Kidney (tissue), 14 donors: ENCODE measurements around the gene BRD1. TPM values are rescaled to one million over a fixed set of nuclear protein-coding genes. Genes with fewer than 3 reads are reported as not detected.

Source experiments
- DNase-seq, 5 donors: peaks; one replicate each; pipeline ENCODE4 v3.0.0-alpha.2; 2013 to 2020
- FAIRE-seq: peaks from 2 replicates; lab custom pipeline; 2012; peaks lifted over from hg19 to GRCh38; lab: Jason Lieb, UNC
- H3K27ac ChIP-seq, 2 donors: one replicate each; pipeline ENCODE4 v1.7.0; 2013; ENCODE audit warnings: low read depth in 2 of 2, low read length in 2 of 2, inconsistent platforms in 1 of 2
- H3K27me3 ChIP-seq: one replicate; pipeline ENCODE4 v1.7.1; 2013; ENCODE audit warnings: low read length, inconsistent platforms; ENCODE audit not compliant: control insufficient read depth, insufficient read depth
- H3K36me3 ChIP-seq, 3 donors: one replicate each; pipeline versions ENCODE4 v1.7.0 to v1.7.1; 2013; ENCODE audit warnings: low read length in 3 of 3, control low read depth in 1 of 3, inconsistent platforms in 1 of 3; ENCODE audit not compliant: insufficient read depth in 3 of 3, control insufficient read depth in 2 of 3
- H3K4me1 ChIP-seq, 3 donors: one replicate each; pipeline versions ENCODE4 v1.7.0 to v1.7.1; 2013; ENCODE audit warnings: low read length in 3 of 3, inconsistent platforms in 1 of 3, low read depth in 1 of 3; ENCODE audit not compliant: control insufficient read depth in 2 of 3, insufficient read depth in 2 of 3
- H3K4me3 ChIP-seq, 3 donors: one replicate each; pipeline versions ENCODE4 v1.7.0 to v1.8.1; 2013; ENCODE audit warnings: low read length in 3 of 3, control low read depth in 1 of 3, inconsistent platforms in 1 of 3
- H3K9ac ChIP-seq, 3 donors: one replicate each; pipeline versions ENCODE4 v1.7.0 to v1.7.1; 2013; ENCODE audit warnings: low read length in 3 of 3, control low read depth in 1 of 3, inconsistent platforms in 1 of 3
- H3K9me3 ChIP-seq, 3 donors: one replicate each; pipeline versions ENCODE4 v1.7.0 to v1.7.1; 2013; ENCODE audit warnings: low read length in 3 of 3, control low read depth in 1 of 3, inconsistent platforms in 1 of 3; ENCODE audit not compliant: control insufficient read depth in 2 of 3, insufficient read depth in 1 of 3
- intact Hi-C: fragments of 100-400 bp; cut with DNase I; formaldehyde crosslinking; loops from one replicate; pipeline ENCODE4 v1.11.1; 2022
- polyA plus RNA-seq: library from polyadenylated mRNA; stranded (reverse); fragments of 350-450 nt; fragmentation: Illumina TruSeq; extraction: RNeasy Lipid Tissue Mini Kit (QIAGEN cat#74804); gene quantifications from one replicate; pipeline ENCODE4 v1.2.3, GENCODE V29; 2014; ENCODE audit warnings: low read depth, low replicate concordance; ENCODE audit not compliant: insufficient read depth
- total RNA-seq: library from RNA; stranded (reverse); fragmentation: NEBNext Ultra II Directional; extraction: Animal tissue kit (Norgen Biotek cat#: 25700); gene quantifications from one replicate; pipeline ENCODE4 v1.2.1, GENCODE V29; 2021
- TF ChIP-seq, protein P1 (sequence below): IDR thresholded peaks from 3 replicates; pipeline ENCODE4 v1.5.1; 2012; ENCODE audit warnings: mild to moderate bottlenecking, moderate library complexity, borderline replicate concordance; ENCODE audit not compliant: insufficient read depth; ENCODE audit errors: extremely low read depth
- donor health status: control.
- donor health status: control.
- donor health status: control.
- donor health status: control.
- donor health status: control.
- donor health status: DM: yes; HTN: yes; CAD: no.
- donor health status: Normal renal cell carcinoma (clear cell type).

BRD1 gene
- total and polyA plus RNA-seq, 2 donors from 2014 or later, result 8.1 to 40.5 TPM

GRCh38 chr22:49756676-49757075 is 71.0 kb downstream of the BRD1 start:
- Histone ChIP-seq H3K27me3 (no peaks in the 10 kb centered on the region), H3K9ac (no peak overlapping the region), H3K4me3 (no peak overlapping the region), H3K27ac (no peak overlapping the region), H3K9me3 (no peaks in the 10 kb centered on the region), H3K4me1 (peaks cover 0 to 3% (median 0%) of the 10 kb centered on the region in 3 donors), H3K36me3 (no peaks in the 10 kb centered on the region)
- TF ChIP-seq, protein P1, sequence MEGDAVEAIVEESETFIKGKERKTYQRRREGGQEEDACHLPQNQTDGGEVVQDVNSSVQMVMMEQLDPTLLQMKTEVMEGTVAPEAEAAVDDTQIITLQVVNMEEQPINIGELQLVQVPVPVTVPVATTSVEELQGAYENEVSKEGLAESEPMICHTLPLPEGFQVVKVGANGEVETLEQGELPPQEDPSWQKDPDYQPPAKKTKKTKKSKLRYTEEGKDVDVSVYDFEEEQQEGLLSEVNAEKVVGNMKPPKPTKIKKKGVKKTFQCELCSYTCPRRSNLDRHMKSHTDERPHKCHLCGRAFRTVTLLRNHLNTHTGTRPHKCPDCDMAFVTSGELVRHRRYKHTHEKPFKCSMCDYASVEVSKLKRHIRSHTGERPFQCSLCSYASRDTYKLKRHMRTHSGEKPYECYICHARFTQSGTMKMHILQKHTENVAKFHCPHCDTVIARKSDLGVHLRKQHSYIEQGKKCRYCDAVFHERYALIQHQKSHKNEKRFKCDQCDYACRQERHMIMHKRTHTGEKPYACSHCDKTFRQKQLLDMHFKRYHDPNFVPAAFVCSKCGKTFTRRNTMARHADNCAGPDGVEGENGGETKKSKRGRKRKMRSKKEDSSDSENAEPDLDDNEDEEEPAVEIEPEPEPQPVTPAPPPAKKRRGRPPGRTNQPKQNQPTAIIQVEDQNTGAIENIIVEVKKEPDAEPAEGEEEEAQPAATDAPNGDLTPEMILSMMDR, result no peak
- FAIRE-seq, result no peak
- intact Hi-C loops, result no loop called here
- DNase-seq, result peak in 2 of 5 donors; percentile 3 to 57

DNA sequence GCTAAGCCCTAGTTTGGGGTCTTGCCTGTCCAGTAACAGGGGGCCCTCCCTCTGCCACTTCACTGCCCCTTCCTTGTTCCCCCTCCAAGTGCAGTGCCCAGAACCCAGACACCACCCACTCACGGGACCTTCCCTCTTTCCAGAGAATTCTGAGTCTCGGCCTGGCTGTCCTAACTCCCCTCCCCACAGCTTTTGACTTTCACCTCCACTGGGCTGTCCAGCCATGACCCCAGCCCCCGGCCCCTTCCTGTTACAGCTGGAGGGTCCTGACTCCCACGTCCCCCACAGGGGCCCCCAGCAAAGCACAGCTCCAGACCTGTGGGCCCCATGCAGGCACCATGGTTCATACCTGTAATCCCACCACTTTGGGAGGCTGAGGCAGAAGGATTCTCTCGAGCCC is 71.5 kb downstream of the BRD1 start:
- peak in 2 of 5 donors; percentile 3 to 53 for DNase-seq
- FAIRE-seq, result no peak
- TF ChIP-seq, protein P1, result no peak

DNA sequence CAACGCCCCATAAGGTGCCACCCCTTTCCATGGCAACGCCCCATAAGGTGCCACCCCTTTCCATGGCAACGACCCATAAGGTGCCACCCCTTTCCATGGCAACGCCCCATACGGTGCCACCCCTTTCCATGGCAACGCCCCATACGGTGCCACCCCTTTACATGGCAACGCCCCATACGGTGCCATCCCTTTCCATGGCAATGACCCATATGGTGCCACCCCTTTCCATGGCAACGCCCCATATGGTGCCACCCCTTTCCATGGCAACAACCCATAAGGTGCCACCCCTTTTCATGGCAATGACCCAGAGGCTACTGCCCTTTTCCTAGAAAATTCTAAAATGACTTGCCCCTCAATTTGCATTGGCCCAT is 72.1 kb downstream of the BRD1 start:
- intact Hi-C loops, result no loop called here
- H3K27ac ChIP-seq, result no peak overlapping the region
- no peak overlapping the region for H3K9ac ChIP-seq
- H3K4me1 ChIP-seq, result peaks cover 0 to under 1% (median 0%) of the 10 kb centered on the region in 3 donors
- TF ChIP-seq, protein P1, result no peak
- DNase-seq, result peak in 1 of 5 donors; percentile 22
- no peaks in the 10 kb centered on the region for H3K36me3 ChIP-seq
- H3K9me3 ChIP-seq, result no peaks in the 10 kb centered on the region
- H3K27me3 ChIP-seq, result no peaks in the 10 kb centered on the region
- no peak for FAIRE-seq
- H3K4me3 ChIP-seq, result no peak overlapping the region

More for the DNA sequence above, 71.5 kb downstream of the BRD1 start:
- Histone ChIP-seq H3K4me3 (no peak overlapping the region), H3K27me3 (no peaks in the 10 kb centered on the region), H3K27ac (no peak overlapping the region), H3K9me3 (no peaks in the 10 kb centered on the region), H3K9ac (no peak overlapping the region), H3K4me1 (peaks cover 0 to 3% (median 0%) of the 10 kb centered on the region in 3 donors), H3K36me3 (no peaks in the 10 kb centered on the region)
- intact Hi-C loops, result no loop called here
